Osteocyte (in vitro differentiated cells): Measurements from ENCODE around the gene ACAD11. TPM values are rescaled to one million over a fixed set of nuclear protein-coding genes. Genes with fewer than 3 reads are reported as not detected.

Source experiments
- DNase-seq: peaks from one replicate; pipeline ENCODE4 v3.0.0; 2021; ENCODE audit warnings: mixed read lengths; ENCODE audit not compliant: unreplicated experiment; ENCODE audit errors: extremely low spot score
- H3K27ac Mint-ChIP-seq: one replicate; pipeline ENCODE4 v1.8.0; 2021; ENCODE audit warnings: mild to moderate bottlenecking, mixed read lengths; ENCODE audit not compliant: unreplicated experiment
- H3K27me3 Mint-ChIP-seq: one replicate; pipeline ENCODE4 v1.8.0; 2021; ENCODE audit warnings: mixed read lengths; ENCODE audit not compliant: unreplicated experiment
- H3K36me3 Mint-ChIP-seq: one replicate; pipeline ENCODE4 v1.8.0; 2021; ENCODE audit warnings: mixed read lengths; ENCODE audit not compliant: unreplicated experiment
- H3K4me1 Mint-ChIP-seq: one replicate; pipeline ENCODE4 v1.8.0; 2021; ENCODE audit warnings: mixed read lengths; ENCODE audit not compliant: unreplicated experiment
- H3K4me3 Mint-ChIP-seq: one replicate; pipeline ENCODE4 v1.8.0; 2021; ENCODE audit warnings: mild to moderate bottlenecking, moderate library complexity, mixed read lengths; ENCODE audit not compliant: unreplicated experiment
- H3K9me3 Mint-ChIP-seq: one replicate; pipeline ENCODE4 v1.8.0; 2021; ENCODE audit warnings: mixed read lengths; ENCODE audit not compliant: unreplicated experiment
- CTCF ChIP-seq: fragments of 200-600 bp; sonication (generic); IDR thresholded peaks from 2 replicates; pipeline ENCODE4 v1.5.0; 2021; ENCODE audit warnings: antibody characterized with exemption, mild to moderate bottlenecking, moderate library complexity
- total RNA-seq: library from RNA; stranded (reverse); gene quantifications from 2 replicates; pipeline ENCODE4 v1.2.1, GENCODE V29; 2021

ACAD11 gene
- total RNA-seq, 1 donor from 2014 or later = 22.6 TPM

GRCh38 chr3:132593947-132594323 is 65.7 kb downstream of the ACAD11 start:
- Mint-ChIP-seq H3K36me3 (peaks cover 10% of the 10 kb centered on the region), H3K27me3 (no peaks in the 10 kb centered on the region), H3K9me3 (no peaks in the 10 kb centered on the region), H3K27ac (peak overlapping the region; percentile 96), H3K4me1 (peaks cover 53% of the 10 kb centered on the region), H3K4me3 (no peak overlapping the region)
- no peak for TF ChIP-seq CTCF
- DNase-seq = no peak

GRCh38 chr3:132593241-132593946 is 66.2 kb downstream of the ACAD11 start:
- H3K9me3 Mint-ChIP-seq = no peaks in the 10 kb centered on the region
- DNase-seq = no peak
- H3K27ac Mint-ChIP-seq = peak overlapping the region; percentile 96
- peaks cover 48% of the 10 kb centered on the region for H3K4me1 Mint-ChIP-seq
- no peaks in the 10 kb centered on the region for H3K27me3 Mint-ChIP-seq
- no peak for TF ChIP-seq CTCF
- H3K4me3 Mint-ChIP-seq = no peak overlapping the region
- peaks cover 6% of the 10 kb centered on the region for H3K36me3 Mint-ChIP-seq

- Mint-ChIP-seq H3K27ac (peak overlapping the region; percentile 33), H3K9me3 (no peaks in the 10 kb centered on the region), H3K4me3 (no peak overlapping the region), H3K4me1 (peaks cover 37% of the 10 kb centered on the region), H3K36me3 (peaks cover 8% of the 10 kb centered on the region), H3K27me3 (no peaks in the 10 kb centered on the region)
- no peak for TF ChIP-seq CTCF
- no peak for DNase-seq
Measured at GRCh38 chr3:132592216-132592615, 67.4 kb downstream of the ACAD11 start.

GRCh38 chr3:132587401-132587800 is 72.2 kb downstream of the ACAD11 start:
- H3K9me3 Mint-ChIP-seq = no peaks in the 10 kb centered on the region
- no peaks in the 10 kb centered on the region for H3K27me3 Mint-ChIP-seq
- no peaks in the 10 kb centered on the region for H3K4me1 Mint-ChIP-seq
- no peak for DNase-seq
- peaks cover 18% of the 10 kb centered on the region for H3K36me3 Mint-ChIP-seq
- H3K4me3 Mint-ChIP-seq = no peak overlapping the region
- H3K27ac Mint-ChIP-seq = no peak overlapping the region
- TF ChIP-seq CTCF = no peak

GRCh38 chr3:132573797-132574211 is 85.8 kb downstream of the ACAD11 start:
- H3K27ac Mint-ChIP-seq = no peak overlapping the region
- peaks cover 33% of the 10 kb centered on the region for H3K36me3 Mint-ChIP-seq
- H3K4me1 Mint-ChIP-seq = peaks cover 15% of the 10 kb centered on the region
- no peaks in the 10 kb centered on the region for H3K27me3 Mint-ChIP-seq
- TF ChIP-seq CTCF = no peak
- DNase-seq = no peak
- no peak overlapping the region for H3K4me3 Mint-ChIP-seq
- no peaks in the 10 kb centered on the region for H3K9me3 Mint-ChIP-seq
